Esophagus squamous epithelium (tissue), 4 donors: ENCODE measurements around the gene EDN2.

Experiments used
- CTCF ChIP-seq, 6 experiments: fragments of 450-650 bp in 4 of 6; fragments of 200-600 bp in 2 of 6; sonication (generic) in 2 of 6; IDR thresholded peaks; one replicate each; pipeline ENCODE4 v1.5.1; 2016 to 2019; ENCODE audit warnings: antibody characterized with exemption in 6 of 6, mild to moderate bottlenecking in 4 of 6, moderate library complexity in 4 of 6
- POLR2A ChIP-seq, 4 donors: fragments of 450-650 bp; IDR thresholded peaks; one replicate each; pipeline ENCODE4 v1.6.1; 2017; ENCODE audit warnings: antibody characterized with exemption in 4 of 4, mild to moderate bottlenecking in 4 of 4, moderate library complexity in 3 of 4

GRCh38 chr1:41487126-41488039 lies 2.9 kb upstream of the EDN2 start:
- TF ChIP-seq CTCF (IDR thresholded peaks at IDR 0.05) (no peak), POLR2A (IDR thresholded peaks at IDR 0.05) (no peak)
